Keratinocyte (primary cell): ENCODE data around the gene EMC10.

ENCODE experiments used
- EZH2 ChIP-seq: IDR thresholded peaks from one replicate; pipeline ENCODE4 v1.6.1; 2012; ENCODE audit warnings: inconsistent platforms, mild to moderate bottlenecking, low read length, moderate library complexity
- TF ChIP-seq, protein P1 (sequence below), 3 experiments: IDR thresholded peaks in 1 of 3; conservative IDR thresholded peaks in 1 of 3; optimal IDR thresholded peaks in 1 of 3; 2 replicates in 2 of 3; 3 replicates in 1 of 3; pipeline versions ENCODE3 to v1.5.1; 2011; ENCODE audit warnings: low read length in 3 of 3, mild to moderate bottlenecking in 3 of 3, moderate library complexity in 2 of 3, control low read depth in 1 of 3, inconsistent platforms in 1 of 3; ENCODE audit not compliant: insufficient read depth in 2 of 3; ENCODE audit errors: extremely low read depth in 1 of 3

DNA sequence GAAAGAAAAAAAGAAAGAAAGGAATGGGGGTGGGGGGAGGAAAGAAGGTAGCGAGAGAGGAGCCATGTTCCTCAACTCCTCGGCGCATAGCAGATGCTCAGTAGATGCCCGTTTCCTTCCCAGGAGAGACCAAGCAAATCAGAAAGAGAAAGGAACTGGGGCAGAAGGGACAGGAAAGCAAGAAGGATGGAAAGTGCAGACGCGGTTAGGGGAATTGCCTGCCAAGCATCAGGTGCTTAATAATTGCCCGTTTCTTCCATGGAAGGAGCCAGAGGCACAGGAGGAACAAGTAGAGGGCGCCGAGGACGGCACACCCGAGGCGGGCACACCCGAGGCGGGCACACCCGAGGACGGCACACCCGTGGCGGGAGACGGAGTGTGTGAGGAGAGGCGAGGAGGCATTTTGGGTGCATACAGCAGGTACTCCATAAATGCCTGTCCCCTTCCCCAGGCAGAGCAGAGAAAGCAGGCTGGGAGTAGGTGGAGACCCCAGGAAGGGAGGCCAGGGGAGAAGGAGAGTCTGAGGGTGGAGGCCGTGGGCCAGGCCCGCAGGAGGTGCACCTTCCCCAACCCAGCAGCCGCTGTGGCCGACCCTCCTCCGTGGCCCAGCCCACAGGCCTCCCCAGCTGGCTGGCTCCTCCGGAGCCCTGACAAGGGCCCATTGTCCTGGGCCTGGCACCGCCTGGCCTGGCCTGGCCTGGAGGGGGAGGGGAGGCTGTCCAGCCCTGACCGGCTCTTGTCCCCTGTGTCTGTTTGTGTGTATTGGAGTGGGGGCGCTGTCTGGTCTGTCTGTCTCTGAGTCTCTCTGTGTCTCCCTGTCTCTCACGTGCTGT, 20.1 kb downstream of the EMC10 start:
- TF ChIP-seq, protein P1, sequence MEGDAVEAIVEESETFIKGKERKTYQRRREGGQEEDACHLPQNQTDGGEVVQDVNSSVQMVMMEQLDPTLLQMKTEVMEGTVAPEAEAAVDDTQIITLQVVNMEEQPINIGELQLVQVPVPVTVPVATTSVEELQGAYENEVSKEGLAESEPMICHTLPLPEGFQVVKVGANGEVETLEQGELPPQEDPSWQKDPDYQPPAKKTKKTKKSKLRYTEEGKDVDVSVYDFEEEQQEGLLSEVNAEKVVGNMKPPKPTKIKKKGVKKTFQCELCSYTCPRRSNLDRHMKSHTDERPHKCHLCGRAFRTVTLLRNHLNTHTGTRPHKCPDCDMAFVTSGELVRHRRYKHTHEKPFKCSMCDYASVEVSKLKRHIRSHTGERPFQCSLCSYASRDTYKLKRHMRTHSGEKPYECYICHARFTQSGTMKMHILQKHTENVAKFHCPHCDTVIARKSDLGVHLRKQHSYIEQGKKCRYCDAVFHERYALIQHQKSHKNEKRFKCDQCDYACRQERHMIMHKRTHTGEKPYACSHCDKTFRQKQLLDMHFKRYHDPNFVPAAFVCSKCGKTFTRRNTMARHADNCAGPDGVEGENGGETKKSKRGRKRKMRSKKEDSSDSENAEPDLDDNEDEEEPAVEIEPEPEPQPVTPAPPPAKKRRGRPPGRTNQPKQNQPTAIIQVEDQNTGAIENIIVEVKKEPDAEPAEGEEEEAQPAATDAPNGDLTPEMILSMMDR (optimal IDR thresholded peaks at IDR 0.05 in 1 of 3, IDR thresholded peaks at IDR 0.05 in 1 of 3, conservative IDR thresholded peaks at IDR 0.05 in 1 of 3; ENCODE audit: extremely low read depth in 1 of 3, insufficient read depth in 2 of 3, low read length in 3 of 3), result no peak
- no peak for TF ChIP-seq EZH2
